GM21447 (cell line): ENCODE data around the gene PLXNA2.

Source experiments
- ATAC-seq: cut with Tn5 transposase; IDR thresholded peaks from one replicate; pipeline ENCODE4 v1.9.1; 2021; ENCODE audit not compliant: unreplicated experiment

The PLXNA2 gene

GRCh38 chr1:208078752-208079151 is 165.4 kb downstream of the PLXNA2 start:
- ATAC-seq = no peak

DNA sequence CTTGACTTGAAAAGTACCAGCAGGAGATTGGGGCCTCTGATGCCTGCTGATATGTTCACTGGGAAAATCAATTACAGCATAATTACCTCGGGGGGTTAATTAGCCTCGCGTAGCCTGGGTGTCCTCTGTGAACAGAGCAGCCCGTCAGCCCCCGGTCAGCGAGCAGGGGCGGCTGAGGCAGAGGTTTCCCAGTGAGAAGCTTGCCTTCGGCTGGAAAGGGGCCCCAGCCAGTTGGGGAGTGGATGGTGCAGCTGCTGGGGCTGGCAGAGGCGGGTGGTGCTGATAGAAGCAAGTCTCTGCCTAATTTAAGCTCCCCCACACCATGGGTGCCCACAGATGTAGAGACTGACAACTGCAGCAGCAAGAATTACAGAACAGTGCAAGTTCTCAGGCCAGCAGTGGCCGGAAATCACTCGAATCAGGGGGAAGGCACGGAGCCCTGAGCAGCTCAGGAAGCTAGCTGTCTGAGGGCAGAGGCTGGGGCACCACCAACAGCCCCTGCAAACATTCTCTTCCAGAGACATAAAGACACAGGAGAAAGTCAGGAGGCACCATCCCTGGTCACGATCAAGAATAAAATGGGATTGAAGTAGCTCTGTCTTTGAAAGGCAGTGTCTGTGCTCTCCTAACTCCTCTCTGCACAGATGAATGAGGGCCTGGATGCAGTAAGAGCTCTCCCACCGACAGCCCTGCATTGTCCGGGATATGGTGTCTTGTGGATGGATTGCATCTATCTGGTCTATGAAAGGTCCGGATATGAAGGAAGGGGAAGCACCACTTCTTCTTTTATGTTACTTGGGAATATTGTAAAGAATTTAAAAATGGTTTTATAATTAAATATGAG is 166.7 kb downstream of the PLXNA2 start:
- ATAC-seq = no peak

- no peak for ATAC-seq
Observed at GRCh38 chr1:208074353-208074752, 169.8 kb downstream of the PLXNA2 start.

GRCh38 chr1:208071435-208072031 is 172.7 kb downstream of the PLXNA2 start:
- ATAC-seq = no peak

GRCh38 chr1:208069908-208070307 is 174.3 kb downstream of the PLXNA2 start:
- no peak for ATAC-seq

DNA sequence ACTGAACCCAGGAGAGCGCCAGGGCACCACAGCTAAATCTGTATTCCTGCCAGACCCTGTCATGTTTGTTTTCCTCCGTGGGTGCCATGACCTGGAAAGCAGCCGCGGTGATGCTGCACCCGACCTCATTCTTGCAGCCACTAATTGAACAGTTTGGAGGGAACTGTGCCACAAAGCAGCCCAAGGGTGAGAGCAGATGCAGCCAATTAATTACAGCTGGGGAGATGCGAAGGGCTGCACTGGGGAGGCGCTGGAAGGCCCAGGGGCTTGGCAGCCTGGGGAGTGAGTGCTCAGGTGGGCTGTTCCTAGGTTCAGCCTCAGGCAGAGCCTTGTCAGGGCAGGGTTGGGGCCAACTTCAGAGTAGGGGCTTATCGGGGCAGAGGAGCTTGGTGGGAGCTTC is 174.9 kb downstream of the PLXNA2 start:
- no peak for ATAC-seq

GRCh38 chr1:208068908-208069307 is 175.3 kb downstream of the PLXNA2 start:
- ATAC-seq = no peak

GRCh38 chr1:208068407-208068806 is 175.8 kb downstream of the PLXNA2 start:
- no peak for ATAC-seq

GRCh38 chr1:208066583-208066982 is 177.6 kb downstream of the PLXNA2 start:
- no peak for ATAC-seq

DNA sequence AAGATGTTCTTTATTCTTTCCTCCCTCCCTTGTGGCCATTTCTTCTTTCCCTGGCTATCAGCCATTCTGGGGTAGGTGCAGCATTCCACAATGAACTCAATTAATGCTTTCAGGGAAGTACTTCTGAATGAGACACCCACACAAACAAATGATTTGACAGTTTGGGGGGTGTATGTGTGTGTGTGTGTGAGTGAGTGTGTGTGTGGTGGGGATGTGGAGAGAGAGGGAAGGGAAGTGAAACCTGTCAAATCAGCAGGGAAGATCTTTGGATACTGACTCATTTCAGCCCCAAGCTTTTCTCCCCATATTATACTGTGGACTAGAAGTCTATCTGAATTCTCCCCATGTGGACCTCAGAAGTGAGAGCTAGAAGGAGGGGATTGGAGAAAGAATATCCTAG is 178.3 kb downstream of the PLXNA2 start:
- ATAC-seq = no peak

- ATAC-seq = no peak
Observed at GRCh38 chr1:208061632-208062031, 182.6 kb downstream of the PLXNA2 start.

DNA sequence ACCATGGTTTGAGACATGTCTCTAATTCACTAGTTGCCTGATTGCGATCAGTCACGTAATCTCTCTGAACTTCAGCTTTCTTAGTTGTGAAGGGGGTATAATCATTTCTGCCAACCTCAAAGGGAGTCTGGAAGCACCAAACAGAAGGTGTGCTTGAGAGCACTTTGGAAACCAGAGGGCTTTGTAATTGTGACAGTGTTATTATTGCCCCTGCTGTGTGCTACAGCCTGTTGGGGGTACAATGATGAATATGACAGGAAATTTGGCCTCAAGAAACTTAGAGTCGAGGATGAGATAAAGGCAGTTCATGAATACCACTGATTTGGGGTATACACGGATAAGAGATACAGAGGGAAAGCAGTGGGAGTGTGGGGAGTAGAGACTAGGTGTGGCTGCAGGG is 183.1 kb downstream of the PLXNA2 start:
- no peak for ATAC-seq

GRCh38 chr1:208060215-208060869 is 183.8 kb downstream of the PLXNA2 start:
- ATAC-seq = no peak

- no peak for ATAC-seq
Observed at GRCh38 chr1:208059409-208060001, 184.7 kb downstream of the PLXNA2 start.

GRCh38 chr1:208058756-208059155 is 185.4 kb downstream of the PLXNA2 start:
- ATAC-seq = no peak

GRCh38 chr1:208058267-208058666 is 185.9 kb downstream of the PLXNA2 start:
- no peak for ATAC-seq

DNA sequence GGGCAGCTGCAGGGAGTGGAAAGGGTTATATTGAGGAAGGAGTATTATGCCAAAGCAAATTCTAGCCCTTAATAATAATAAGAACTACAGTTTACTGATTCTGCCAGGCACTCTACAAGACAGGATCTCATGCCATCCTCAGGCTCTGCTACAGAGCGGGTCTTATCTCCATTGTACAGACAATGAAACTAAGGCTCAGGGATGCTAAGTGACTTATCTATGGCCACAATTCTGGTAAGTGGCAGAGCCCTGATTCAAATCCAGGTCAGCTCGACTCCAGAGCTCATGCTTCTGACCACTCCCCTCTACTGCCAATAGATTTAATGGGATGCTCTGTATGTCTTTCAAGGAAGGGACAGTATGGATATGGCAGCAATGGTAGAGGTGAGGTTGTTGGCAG is 187.1 kb downstream of the PLXNA2 start:
- no peak for ATAC-seq

DNA sequence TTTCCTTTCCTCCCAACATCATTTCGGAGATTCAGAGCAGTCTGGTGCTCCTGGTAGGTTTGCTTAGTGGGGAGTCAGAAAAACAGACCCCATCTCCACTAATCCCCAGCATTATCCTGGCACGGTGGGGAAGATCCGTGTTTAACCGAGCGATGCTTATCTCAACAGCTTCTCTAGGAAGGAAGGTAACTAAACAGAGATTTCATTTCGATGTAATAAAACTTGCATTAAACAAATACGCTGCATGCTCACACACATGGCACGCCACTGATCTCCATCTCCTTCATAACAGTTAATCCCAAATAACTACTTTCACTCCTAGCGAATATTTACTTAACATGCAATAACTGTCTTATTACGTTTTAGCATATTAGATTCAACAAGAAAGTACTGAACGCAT is 188.6 kb downstream of the PLXNA2 start:
- ATAC-seq = no peak

DNA sequence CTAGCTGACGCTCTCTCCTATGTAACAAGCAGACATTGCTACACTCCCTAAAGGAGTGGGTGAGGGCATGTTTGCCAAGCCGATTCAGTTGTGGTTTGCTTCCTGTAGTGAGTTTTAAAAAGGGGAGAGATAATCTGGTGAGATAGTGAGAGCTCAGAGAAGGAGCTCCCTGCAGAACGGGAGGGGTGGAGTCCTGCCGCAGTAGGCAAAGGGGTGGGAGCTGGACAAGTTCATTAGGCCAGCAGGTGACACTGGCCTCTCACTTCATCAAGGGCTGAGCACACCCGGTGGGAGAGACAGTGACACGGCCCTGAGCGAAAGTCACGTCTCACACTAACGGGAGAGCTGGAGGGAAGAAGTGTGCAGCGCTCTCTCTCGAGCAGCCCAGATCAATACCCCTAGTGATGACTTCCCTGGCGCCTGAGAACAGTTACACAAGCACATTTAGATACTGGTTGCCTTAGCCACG is 189.2 kb downstream of the PLXNA2 start:
- no peak for ATAC-seq

DNA sequence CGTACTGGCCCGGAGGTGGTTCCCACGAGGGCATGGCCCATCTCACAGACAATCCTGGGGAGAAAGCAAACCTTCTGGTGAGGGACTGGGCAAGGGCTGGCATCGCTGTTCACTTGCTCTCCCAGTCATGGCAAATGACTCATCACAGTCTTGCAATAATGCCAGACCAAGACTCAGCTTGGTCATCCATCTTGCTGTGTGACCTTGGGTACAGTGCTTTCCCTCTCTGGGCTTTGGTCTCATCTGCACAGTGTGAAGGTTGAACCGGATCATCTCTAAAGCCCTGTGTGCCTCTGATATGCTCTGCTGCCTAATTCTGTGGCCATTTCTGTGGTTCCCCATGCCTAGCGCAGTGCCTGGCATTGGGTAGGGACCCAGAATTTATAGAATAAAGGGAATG is 189.7 kb downstream of the PLXNA2 start:
- no peak for ATAC-seq

- no peak for ATAC-seq
Observed at GRCh38 chr1:208053661-208054060, 190.5 kb downstream of the PLXNA2 start.
